Esophagus muscularis mucosa (tissue), 4 donors: ENCODE measurements around the gene GEMIN7. TPM values are rescaled to one million over a fixed set of nuclear protein-coding genes. Genes with fewer than 3 reads are reported as not detected.

Source experiments
- DNase-seq: peaks from one replicate; pipeline ENCODE4 v3.0.0-alpha.2; 2017; ENCODE audit errors: extremely low spot score
- H3K27ac ChIP-seq, 4 donors: fragments of 200-600 bp; sonication (generic); replicated peaks in 1 of 4; 1 replicate in 3 of 4; 2 replicates in 1 of 4; pipeline ENCODE4 v1.5.1; 2016 to 2019; ENCODE audit warnings: mild to moderate bottlenecking in 1 of 4
- H3K27me3 ChIP-seq, 4 donors: fragments of 200-600 bp; sonication (generic); one replicate each; pipeline versions ENCODE4 v1.5.1 to v1.6.0; 2016 to 2019
- H3K36me3 ChIP-seq, 4 donors: fragments of 200-600 bp; sonication (generic); one replicate each; pipeline ENCODE4 v1.5.1; 2016 to 2019
- H3K4me1 ChIP-seq, 4 donors: fragments of 200-600 bp; sonication (generic); one replicate each; pipeline ENCODE4 v1.5.1; 2016 to 2019
- H3K4me3 ChIP-seq, 4 donors: fragments of 200-600 bp; sonication (generic); 1 replicate in 2 of 4; 2 replicates in 2 of 4; pipeline ENCODE4 v1.5.1; 2016 to 2019; ENCODE audit warnings: mild to moderate bottlenecking in 4 of 4, moderate library complexity in 1 of 4
- H3K9me3 ChIP-seq, 4 donors: fragments of 200-600 bp; sonication (generic); 1 replicate in 3 of 4; 2 replicates in 1 of 4; pipeline ENCODE4 v1.5.1; 2016 to 2019
- EP300 ChIP-seq: sonication (generic); formaldehyde crosslinking; IDR thresholded peaks from one replicate; pipeline ENCODE4 v1.6.1; 2017; ENCODE audit warnings: antibody characterized with exemption
- POLR2A ChIP-seq: fragments of 450-650 bp; IDR thresholded peaks from one replicate; pipeline ENCODE4 v1.6.1; 2017; ENCODE audit warnings: antibody characterized with exemption, moderate library complexity, mild to moderate bottlenecking, low read depth
- POLR2AphosphoS5 ChIP-seq, 2 donors: sonication (generic); formaldehyde crosslinking; IDR thresholded peaks; one replicate each; pipeline ENCODE4 v1.6.1; 2017; ENCODE audit warnings: antibody characterized with exemption in 2 of 2
- WGBS: methylation state at CpG from one replicate; pipeline ENCODE4 v1.1.5; 2018; 5-methylcytosine and 5-hydroxymethylcytosine counted together
- intact Hi-C: fragments of 100-400 bp; cut with DNase I; formaldehyde crosslinking; loops from one replicate; pipeline ENCODE4 v1.15.1; 2023
- total RNA-seq, 4 donors: library from RNA; depleted of rRNA; stranded (reverse); fragments of >200 nt; gene quantifications; one replicate each; pipeline versions ENCODE4 v1.1.0 to v1.2.1, GENCODE V29; 2016
- TF ChIP-seq, protein P1 (sequence below), 3 experiments: fragments of 200-600 bp in 2 of 3; fragments of 450-650 bp in 1 of 3; sonication (generic) in 2 of 3; IDR thresholded peaks; one replicate each; pipeline ENCODE4 v1.5.1; 2017 to 2019; ENCODE audit warnings: antibody characterized with exemption in 3 of 3, mild to moderate bottlenecking in 2 of 3, moderate library complexity in 1 of 3

Gene GEMIN7
- total RNA-seq, 4 donors from 2014 or later, result 12.3 to 19.1 (median 15.3) TPM

DNA sequence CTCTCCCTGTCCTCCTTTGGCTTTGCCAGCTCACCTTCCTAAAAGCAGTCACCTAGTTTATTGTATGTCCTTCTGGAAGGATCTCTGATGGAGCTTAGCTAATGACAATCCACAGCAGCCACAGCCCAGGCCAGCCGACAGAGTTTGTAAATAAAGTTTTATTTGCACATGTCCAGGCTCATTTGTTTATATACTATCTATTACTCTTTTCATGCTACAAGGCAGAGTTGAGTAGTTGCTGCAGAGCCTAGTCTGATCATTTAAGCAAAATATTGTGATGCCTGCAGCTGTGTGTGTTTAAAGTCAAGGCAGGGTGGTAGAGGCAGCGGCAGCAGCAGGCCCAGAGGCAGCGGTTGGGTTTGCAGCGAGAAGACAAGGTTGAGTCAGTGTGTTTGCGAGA, 49.1 kb downstream of the GEMIN7 start:
- peaks cover 0 to 15% (median 4%) of the 10 kb centered on the region in 4 donors for H3K4me1 ChIP-seq
- intact Hi-C loops, result no loop called here
- no peaks in the 10 kb centered on the region for H3K27me3 ChIP-seq
- H3K36me3 ChIP-seq, result peaks cover 0 to 8% (median 0%) of the 10 kb centered on the region in 4 donors
- TF ChIP-seq POLR2AphosphoS5 (IDR thresholded peaks at IDR 0.05) (no peak), EP300 (no peak), POLR2A (no peak)
- TF ChIP-seq, protein P1, sequence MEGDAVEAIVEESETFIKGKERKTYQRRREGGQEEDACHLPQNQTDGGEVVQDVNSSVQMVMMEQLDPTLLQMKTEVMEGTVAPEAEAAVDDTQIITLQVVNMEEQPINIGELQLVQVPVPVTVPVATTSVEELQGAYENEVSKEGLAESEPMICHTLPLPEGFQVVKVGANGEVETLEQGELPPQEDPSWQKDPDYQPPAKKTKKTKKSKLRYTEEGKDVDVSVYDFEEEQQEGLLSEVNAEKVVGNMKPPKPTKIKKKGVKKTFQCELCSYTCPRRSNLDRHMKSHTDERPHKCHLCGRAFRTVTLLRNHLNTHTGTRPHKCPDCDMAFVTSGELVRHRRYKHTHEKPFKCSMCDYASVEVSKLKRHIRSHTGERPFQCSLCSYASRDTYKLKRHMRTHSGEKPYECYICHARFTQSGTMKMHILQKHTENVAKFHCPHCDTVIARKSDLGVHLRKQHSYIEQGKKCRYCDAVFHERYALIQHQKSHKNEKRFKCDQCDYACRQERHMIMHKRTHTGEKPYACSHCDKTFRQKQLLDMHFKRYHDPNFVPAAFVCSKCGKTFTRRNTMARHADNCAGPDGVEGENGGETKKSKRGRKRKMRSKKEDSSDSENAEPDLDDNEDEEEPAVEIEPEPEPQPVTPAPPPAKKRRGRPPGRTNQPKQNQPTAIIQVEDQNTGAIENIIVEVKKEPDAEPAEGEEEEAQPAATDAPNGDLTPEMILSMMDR (IDR thresholded peaks at IDR 0.05), result no peak
- H3K4me3 ChIP-seq, result no peak overlapping the region
- H3K9me3 ChIP-seq, result no peaks in the 10 kb centered on the region
- WGBS, result 90% methylated on average over 5 of the region's 5 CpGs
- DNase-seq, result no peak
- H3K27ac ChIP-seq, result no peak overlapping the region

DNA sequence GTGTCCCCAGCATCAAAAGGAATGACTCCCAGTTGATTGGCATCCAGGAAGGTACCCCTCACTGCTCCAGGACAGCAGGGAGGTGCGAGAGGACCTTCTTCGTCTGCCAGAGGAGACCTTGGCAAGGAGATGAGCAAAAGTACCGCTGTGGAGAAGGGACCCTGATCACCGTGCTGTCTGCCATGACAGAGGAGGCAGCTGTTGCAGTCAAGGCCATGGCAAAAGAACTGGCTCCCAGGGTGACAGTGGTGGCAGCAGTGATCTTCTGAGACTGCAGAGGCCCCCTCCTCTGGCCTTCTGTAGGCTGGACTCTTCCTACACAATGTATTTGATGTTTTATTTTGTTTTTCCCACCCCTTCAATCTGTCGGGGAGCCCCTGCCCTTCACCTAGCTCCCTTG, 49.7 kb downstream of the GEMIN7 start:
- no peak overlapping the region for H3K4me3 ChIP-seq
- peaks cover 0 to 15% (median 4%) of the 10 kb centered on the region in 4 donors for H3K4me1 ChIP-seq
- no peak overlapping the region for H3K27ac ChIP-seq
- no peak for DNase-seq
- 88% methylated on average over 5 of the region's 5 CpGs for WGBS
- TF ChIP-seq POLR2AphosphoS5 (IDR thresholded peaks at IDR 0.05), result no peak
- TF ChIP-seq, protein P1 (IDR thresholded peaks at IDR 0.05), result no peak
- no peak for TF ChIP-seq EP300
- no peak for TF ChIP-seq POLR2A
- H3K9me3 ChIP-seq, result no peaks in the 10 kb centered on the region
- intact Hi-C loops, result no loop called here
- H3K27me3 ChIP-seq, result no peaks in the 10 kb centered on the region
- H3K36me3 ChIP-seq, result peaks cover 0 to 8% (median 0%) of the 10 kb centered on the region in 4 donors

DNA sequence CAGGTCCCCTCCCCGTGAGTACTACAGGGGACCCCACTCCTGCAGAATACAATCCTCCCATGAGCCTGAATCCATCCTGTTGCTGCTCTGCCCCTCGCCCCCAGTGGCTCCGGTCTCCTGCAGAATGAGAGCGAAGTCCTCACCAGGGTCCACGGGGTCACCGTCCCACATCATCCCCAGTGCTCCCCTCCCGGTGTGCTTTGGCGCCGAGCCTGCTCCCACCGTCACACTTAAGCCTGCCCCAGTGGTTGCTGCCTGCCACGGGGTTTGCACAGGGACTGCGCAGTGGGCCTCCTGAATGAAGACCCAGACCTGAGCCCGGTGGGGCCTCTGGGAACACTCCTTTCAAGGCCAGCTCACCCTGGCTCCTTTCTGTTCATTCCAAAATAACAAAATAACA, 51.2 kb downstream of the GEMIN7 start:
- Histone ChIP-seq H3K9me3 (no peaks in the 10 kb centered on the region), H3K4me3 (no peak overlapping the region), H3K27me3 (no peaks in the 10 kb centered on the region), H3K27ac (no peak overlapping the region), H3K36me3 (peaks cover 0 to 8% (median 0%) of the 10 kb centered on the region in 4 donors), H3K4me1 (peaks cover 0 to 15% (median 4%) of the 10 kb centered on the region in 4 donors)
- 90% methylated on average over 10 of the region's 13 CpGs for whole genome bisulfite sequencing
- TF ChIP-seq, protein P1 (IDR thresholded peaks at IDR 0.05), result no peak
- TF ChIP-seq POLR2AphosphoS5 (IDR thresholded peaks at IDR 0.05) (no peak), POLR2A (no peak), EP300 (no peak)
- intact Hi-C loops, result no loop called here
- no peak for DNase-seq

DNA sequence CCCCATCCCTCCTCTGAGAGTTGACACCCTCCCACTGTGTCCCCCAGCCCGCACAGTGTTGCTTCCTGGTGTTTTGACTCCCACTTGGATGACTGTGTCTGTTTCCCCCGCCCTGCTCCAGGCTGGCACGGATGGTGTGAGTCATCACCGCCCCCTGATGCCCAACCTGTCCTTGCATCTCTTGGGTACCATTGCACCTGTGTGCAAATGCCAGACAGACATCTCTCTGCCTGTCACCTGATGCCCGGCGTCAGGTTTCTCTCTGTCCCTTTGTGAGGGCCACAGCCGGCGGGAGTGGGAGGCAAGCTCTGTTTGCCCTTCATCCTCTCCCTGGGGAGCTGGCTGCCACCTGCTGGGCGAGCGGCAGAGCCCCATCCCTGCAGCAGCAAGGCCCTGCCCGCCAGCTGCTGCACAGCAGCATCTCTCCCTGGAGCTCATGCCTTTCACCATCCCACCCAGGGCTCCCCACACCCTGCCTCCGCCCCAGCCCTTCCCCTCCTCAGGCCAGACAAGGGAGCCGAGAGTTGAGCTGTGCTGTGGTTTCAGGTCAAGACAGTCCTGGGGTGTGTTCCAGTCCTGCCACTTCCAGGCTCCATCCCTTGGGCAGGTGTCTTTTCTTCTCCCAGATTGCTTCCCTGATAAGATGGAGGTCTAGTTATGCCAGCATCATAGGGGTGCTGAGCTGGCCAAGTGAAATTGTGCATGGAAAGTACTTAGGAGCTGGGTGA, 52.0 kb downstream of the GEMIN7 start:
- Histone ChIP-seq H3K27ac (no peak overlapping the region), H3K27me3 (no peaks in the 10 kb centered on the region), H3K4me3 (no peak overlapping the region), H3K4me1 (peaks cover 0 to 8% (median 4%) of the 10 kb centered on the region in 4 donors), H3K36me3 (peaks cover 0 to 8% (median 0%) of the 10 kb centered on the region in 4 donors), H3K9me3 (no peaks in the 10 kb centered on the region)
- intact Hi-C loops, result no loop called here
- TF ChIP-seq POLR2A (no peak), POLR2AphosphoS5 (IDR thresholded peaks at IDR 0.05) (no peak), EP300 (no peak)
- TF ChIP-seq, protein P1 (IDR thresholded peaks at IDR 0.05), result no peak
- WGBS, result 59% methylated on average over 12 of the region's 13 CpGs
- no peak for DNase-seq
